K562 (cell line): ENCODE results near the gene LCLAT1. TPM values are rescaled to one million over a fixed set of nuclear protein-coding genes. Genes with fewer than 3 reads are reported as not detected.

Experiments used
- ADNP ChIP-seq: fragments of 200-800 bp; sonication (Bioruptor generic); IDR thresholded peaks from 2 replicates; pipeline ENCODE4 v1.6.1; 2016; ENCODE audit warnings: missing genetic modification characterization, missing compliant biosample characterization
- ETV6 ChIP-seq, 3 experiments: fragments of 150-350 bp in 1 of 3; sonication (generic) in 1 of 3; formaldehyde crosslinking in 1 of 3; IDR thresholded peaks; 2 replicates each; pipeline versions ENCODE4 v1.6.1 to v1.8.0; 2014 to 2022; ENCODE audit warnings: borderline replicate concordance in 2 of 3, low read depth in 2 of 3, antibody characterized with exemption in 1 of 3, low read length in 1 of 3, mild to moderate bottlenecking in 1 of 3, missing genetic modification reagents in 1 of 3
- GTF3C2 ChIP-seq: IDR thresholded peaks from 3 replicates; pipeline ENCODE4 v1.6.1; 2011; ENCODE audit warnings: borderline replicate concordance, mild to moderate bottlenecking, moderate library complexity; ENCODE audit not compliant: insufficient read length; ENCODE audit errors: extremely low read depth
- HIVEP1 ChIP-seq: fragments of 250-450 bp; sonication (Bioruptor Pico); IDR thresholded peaks from 2 replicates; pipeline ENCODE4 v1.4.0; 2020; ENCODE audit warnings: mild to moderate bottlenecking
- MCM5 ChIP-seq: fragments of 450-650 bp; IDR thresholded peaks from 2 replicates; pipeline ENCODE4 v1.6.1; 2016; ENCODE audit warnings: low read depth
- MXI1 ChIP-seq: IDR thresholded peaks from 2 replicates; pipeline ENCODE4 v1.6.1; 2011; ENCODE audit warnings: low read depth, mild to moderate bottlenecking, improper control_type of control experiment, low read length
- NFXL1 ChIP-seq: fragments of 450-650 bp; formaldehyde crosslinking; IDR thresholded peaks from 2 replicates; pipeline ENCODE4 v1.4.0; 2021; ENCODE audit warnings: mild to moderate bottlenecking
- NR2F6 ChIP-seq: fragments of 450-650 bp; formaldehyde crosslinking; IDR thresholded peaks from 2 replicates; pipeline ENCODE4 v1.4.0; 2020; ENCODE audit warnings: mild to moderate bottlenecking
- TAF1 ChIP-seq: IDR thresholded peaks from 2 replicates; pipeline ENCODE4 v1.6.1; 2011; ENCODE audit warnings: mild to moderate bottlenecking, low read length, moderate library complexity; ENCODE audit not compliant: insufficient read depth, control insufficient read depth, severe bottlenecking; ENCODE audit errors: extremely low read depth
- TARDBP ChIP-seq: fragments of 450-650 bp; IDR thresholded peaks from 2 replicates; pipeline ENCODE4 v1.6.1; 2016
- TEAD1 ChIP-seq, 2 experiments: fragments of 450-650 bp in 1 of 2; sonication (generic) in 1 of 2; formaldehyde crosslinking; IDR thresholded peaks; 2 replicates each; pipeline versions ENCODE4 v1.4.0 to v1.8.0; 2020 to 2022; ENCODE audit warnings: mild to moderate bottlenecking in 2 of 2, missing genetic modification reagents in 1 of 2
- TOE1 ChIP-seq, 2 experiments: fragments of 450-650 bp in 1 of 2; sonication (generic) in 1 of 2; formaldehyde crosslinking in 1 of 2; IDR thresholded peaks; 2 replicates each; pipeline versions ENCODE4 v1.7.1 to v1.8.0; 2016 to 2022; ENCODE audit warnings: borderline replicate concordance in 2 of 2, mild to moderate bottlenecking in 2 of 2, antibody characterized with exemption in 1 of 2, inconsistent platforms in 1 of 2, low read depth in 1 of 2, missing genetic modification reagents in 1 of 2, moderate library complexity in 1 of 2
- ZBTB9 ChIP-seq: fragments of 450-650 bp; formaldehyde crosslinking; IDR thresholded peaks from 2 replicates; pipeline ENCODE4 v1.4.0; 2020; ENCODE audit warnings: mild to moderate bottlenecking, moderate library complexity
- ZFP30 ChIP-seq: fragments of 250-450 bp; sonication (Bioruptor Pico); IDR thresholded peaks from 2 replicates; pipeline ENCODE4 v1.8.0; 2022; ENCODE audit warnings: moderate library complexity, mild to moderate bottlenecking, inconsistent platforms, borderline replicate concordance
- ZNF175 ChIP-seq: fragments of 200-800 bp; sonication (Bioruptor generic); IDR thresholded peaks from 2 replicates; pipeline ENCODE4 v1.6.1; 2016; ENCODE audit warnings: low read depth, mild to moderate bottlenecking, missing genetic modification characterization, missing compliant biosample characterization
- ZNF277 ChIP-seq: fragments of 250-450 bp; sonication (Bioruptor Pico); IDR thresholded peaks from 2 replicates; pipeline ENCODE4 v1.8.0; 2022; ENCODE audit warnings: inconsistent platforms, mild to moderate bottlenecking, moderate library complexity, borderline replicate concordance
- ZNF436 ChIP-seq: fragments of 250-450, 450-650 bp; sonication (Bioruptor Pico); formaldehyde crosslinking; IDR thresholded peaks from 2 replicates; pipeline ENCODE4 v1.7.0; 2020; ENCODE audit warnings: mild to moderate bottlenecking
- ZNF589 ChIP-seq: fragments of 200-800 bp; sonication (Bioruptor generic); IDR thresholded peaks from 2 replicates; pipeline ENCODE4 v1.6.1; 2016; ENCODE audit warnings: low read depth, missing genetic modification characterization, missing compliant biosample characterization
- polyA plus RNA-seq, 8 experiments: library from polyadenylated mRNA; depleted of rRNA in 4 of 8; stranded (reverse) in 5 of 8; unstranded in 3 of 8; fragments of >200 nt; fragmentation: Nextera tagmentation in 2 of 8; fragmentation: Illumina TruSeq in 1 of 8; extraction: Ambion mirVana in 2 of 8; extraction: Trizol in 1 of 8; gene quantifications; 2 replicates each; pipeline versions ENCODE4 v1.2.1 to v1.2.3, GENCODE V29; 2011 to 2014; ENCODE audit warnings: inconsistent platforms in 1 of 8, missing spikeins in 1 of 8
- total RNA-seq, 7 experiments: library from RNA; depleted of rRNA in 6 of 7; stranded (reverse); fragments of >200 nt in 6 of 7; fragmentation: Illumina TruSeq in 2 of 7; extraction: Trizol in 2 of 7; gene quantifications; 2 replicates each; pipeline versions ENCODE4 v1.2.1 to v1.2.3, GENCODE V29; 2011 to 2021; ENCODE audit warnings: low replicate concordance in 1 of 7
- TF ChIP-seq, protein P1 (sequence below): sonication (generic); formaldehyde crosslinking; IDR thresholded peaks from 2 replicates; pipeline ENCODE4 v1.8.1; 2022; ENCODE audit warnings: missing genetic modification reagents

Gene LCLAT1
- total and polyA plus RNA-seq, 9 of the 15 experiments (the other 6 are each of a cell fraction or from before 2014, with no cell fraction given): 8.9 to 63.3 (median 25.4) TPM

DNA sequence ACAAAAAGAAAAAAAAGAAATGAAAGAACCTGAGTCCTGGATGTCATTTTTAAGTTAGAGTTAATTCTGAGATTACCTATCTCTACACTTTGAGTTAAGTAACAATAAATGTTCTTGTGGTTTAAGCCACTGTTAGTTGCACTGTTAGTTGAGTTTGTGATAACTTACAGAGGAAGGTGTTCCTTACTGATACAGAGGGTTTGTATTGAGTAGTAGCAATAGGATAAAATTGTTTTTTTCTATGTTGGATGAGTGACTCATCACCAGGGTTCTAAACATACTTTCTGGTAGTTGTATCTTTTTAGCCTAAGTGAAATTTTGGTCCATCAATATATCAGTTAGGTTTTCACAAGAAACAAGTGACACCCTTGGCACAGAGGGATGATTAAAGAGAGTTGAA is 4.0 kb upstream of the LCLAT1 start (continued):
- no peak for TF ChIP-seq GTF3C2
- TF ChIP-seq, protein P1, sequence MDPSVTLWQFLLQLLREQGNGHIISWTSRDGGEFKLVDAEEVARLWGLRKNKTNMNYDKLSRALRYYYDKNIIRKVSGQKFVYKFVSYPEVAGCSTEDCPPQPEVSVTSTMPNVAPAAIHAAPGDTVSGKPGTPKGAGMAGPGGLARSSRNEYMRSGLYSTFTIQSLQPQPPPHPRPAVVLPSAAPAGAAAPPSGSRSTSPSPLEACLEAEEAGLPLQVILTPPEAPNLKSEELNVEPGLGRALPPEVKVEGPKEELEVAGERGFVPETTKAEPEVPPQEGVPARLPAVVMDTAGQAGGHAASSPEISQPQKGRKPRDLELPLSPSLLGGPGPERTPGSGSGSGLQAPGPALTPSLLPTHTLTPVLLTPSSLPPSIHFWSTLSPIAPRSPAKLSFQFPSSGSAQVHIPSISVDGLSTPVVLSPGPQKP (CRISPR knock-in tag): no peak
- TF ChIP-seq ETV6 (IDR thresholded peaks at IDR 0.05; ENCODE audit: borderline replicate concordance in 1 of 2, low read depth in 2 of 2, low read length in 1 of 2): no peak
- no peak for TF ChIP-seq ETV6 (CRISPR knock-in tag; IDR thresholded peaks at IDR 0.05; ENCODE audit: borderline replicate concordance)
- TF ChIP-seq TOE1 (IDR thresholded peaks at IDR 0.05; ENCODE audit: borderline replicate concordance): no peak
- no peak for TF ChIP-seq TOE1 (CRISPR knock-in tag; IDR thresholded peaks at IDR 0.05; ENCODE audit: borderline replicate concordance, low read depth)
- TF ChIP-seq ZNF175 (CRISPR knock-in tag): 0 out of 2 replicates have a peak, but pooled peaks have one; percentile 33
- no peak for TF ChIP-seq ZFP30
- no peak for TF ChIP-seq NR2F6
- no peak for TF ChIP-seq ZNF277 (CRISPR knock-in tag)
- TF ChIP-seq TARDBP: no peak
- TF ChIP-seq ZBTB9 (CRISPR knock-in tag): no peak
- TF ChIP-seq ZNF589 (CRISPR knock-in tag): no peak
- no peak for TF ChIP-seq MXI1
- TF ChIP-seq MCM5: no peak
- TF ChIP-seq HIVEP1 (CRISPR knock-in tag): no peak
- TF ChIP-seq NFXL1: no peak
- TF ChIP-seq ZNF436 (CRISPR knock-in tag): no peak
- TF ChIP-seq TAF1: no peak
- TF ChIP-seq TEAD1 (CRISPR knock-in tag; IDR thresholded peaks at IDR 0.05): no peak
- TF ChIP-seq ADNP: peak; percentile 47
